HepG2 (cell line): ENCODE results near the gene WNK1. TPM values are rescaled to one million over a fixed set of nuclear protein-coding genes. Genes with fewer than 3 reads are reported as not detected.

ENCODE experiments used
- ATAC-seq: fragments of 200-7000 bp; cut with Tn5 transposase; 3 replicates; pipeline ENCODE4 v1.9.1; 2020; ENCODE audit warnings: mild to moderate bottlenecking, moderate library complexity
- BruUV-seq: library from RNA; stranded (reverse); fragments of 400-500 nt; replicated peaks from 2 replicates; lab custom pipeline; 2021; lab: Mats Ljungman, UMichigan
- CTCF ChIA-PET: fragments of 300-600 bp; formaldehyde crosslinking; extraction: SDS; loops from one replicate; lab custom pipeline; 2021; ENCODE audit warnings: low total read pairs, inconsistent platforms, low intra/inter-chr PET ratio; lab: Yijun Ruan, JAX
- POLR2A ChIA-PET: fragments of 350-600 bp; sonication (Branson Sonifier 250); formaldehyde crosslinking; loops from one replicate; lab custom pipeline; 2020; ENCODE audit warnings: antibody characterized with exemption, inconsistent platforms; lab: Yijun Ruan, JAX
- DNase-seq: peaks from one replicate; pipeline ENCODE4 v3.0.0-alpha.2; 2015; ENCODE audit warnings: low spot score
- FAIRE-seq: peaks from 3 replicates; lab custom pipeline; 2011; peaks lifted over from hg19 to GRCh38; lab: Jason Lieb, UNC
- H2AFZ ChIP-seq: one replicate; pipeline ENCODE4 v1.6.1; 2011; ENCODE audit warnings: low read length, inconsistent platforms
- H3K27ac ChIP-seq: fragments of 300-600 bp; 3 replicates; pipeline ENCODE4 v1.8.0; 2011; ENCODE audit warnings: mixed run types, mild to moderate bottlenecking, mixed read lengths, low read length, inconsistent platforms; ENCODE audit not compliant: insufficient read depth; ENCODE audit errors: extremely low read length
- H3K27me3 ChIP-seq, 2 experiments: fragments of 200-600 bp in 1 of 2; 2 replicates in 1 of 2; 3 replicates in 1 of 2; pipeline versions ENCODE4 v1.6.0 to v1.8.0; 2011; ENCODE audit warnings: low read length in 2 of 2, mild to moderate bottlenecking in 2 of 2, moderate library complexity in 2 of 2, inconsistent platforms in 1 of 2; ENCODE audit not compliant: insufficient read depth in 2 of 2, control insufficient read depth in 1 of 2
- H3K36me3 ChIP-seq, 2 experiments: fragments of 200-600 bp in 1 of 2; replicated peaks in 1 of 2; 2 replicates in 1 of 2; 3 replicates in 1 of 2; pipeline versions ENCODE4 v1.5.1 to v1.8.0; 2011; ENCODE audit warnings: low read length in 2 of 2, inconsistent platforms in 1 of 2; ENCODE audit not compliant: insufficient read depth in 2 of 2, control insufficient read depth in 1 of 2
- H3K4me1 ChIP-seq: 2 replicates; pipeline ENCODE4 v1.5.1; 2012; ENCODE audit warnings: low read length, inconsistent platforms; ENCODE audit not compliant: insufficient read depth
- H3K4me2 ChIP-seq: 2 replicates; pipeline ENCODE4 v1.6.0; 2011; ENCODE audit warnings: low read depth, low read length, inconsistent platforms
- H3K4me3 ChIP-seq, 3 experiments: fragments of 200-600 bp in 1 of 3; sonication (generic), shearing (Covaris generic) in 1 of 3; replicated peaks in 1 of 3; 2 replicates each; pipeline ENCODE4 v1.5.1; 2011 to 2016; ENCODE audit warnings: low read length in 3 of 3, inconsistent platforms in 2 of 3, low read depth in 2 of 3, mild to moderate bottlenecking in 2 of 3, control low read depth in 1 of 3, mixed read lengths in 1 of 3; ENCODE audit not compliant: insufficient read depth in 1 of 3
- H3K79me2 ChIP-seq: one replicate; pipeline ENCODE4 v1.6.1; 2011; ENCODE audit warnings: low read length, inconsistent platforms; ENCODE audit not compliant: insufficient read depth
- H3K9ac ChIP-seq: 2 replicates; pipeline ENCODE4 v1.6.0; 2011; ENCODE audit warnings: mild to moderate bottlenecking, low read depth, low read length, inconsistent platforms; ENCODE audit not compliant: insufficient read depth
- H3K9me3 ChIP-seq: 2 replicates; pipeline ENCODE4 v1.5.1; 2012; ENCODE audit warnings: mild to moderate bottlenecking, low read length
- H4K20me1 ChIP-seq: 2 replicates; pipeline ENCODE4 v1.6.0; 2011; ENCODE audit warnings: inconsistent platforms, mild to moderate bottlenecking, low read length, moderate library complexity; ENCODE audit not compliant: insufficient read depth
- AFF4 ChIP-seq: sonication (generic); formaldehyde crosslinking; IDR thresholded peaks from 2 replicates; pipeline ENCODE4 v1.4.0; 2020; ENCODE audit warnings: missing genetic modification reagents
- FOSL2 ChIP-seq: sonication (generic); formaldehyde crosslinking; IDR thresholded peaks from 2 replicates; pipeline ENCODE4 v1.4.0; 2020; ENCODE audit warnings: missing genetic modification reagents
- MBD4 ChIP-seq: IDR thresholded peaks from 2 replicates; pipeline ENCODE4 v1.6.1; 2012; ENCODE audit warnings: low read length, inconsistent platforms, borderline replicate concordance
- MXD1 ChIP-seq: sonication (generic); formaldehyde crosslinking; IDR thresholded peaks from 2 replicates; pipeline ENCODE4 v1.4.0; 2020; ENCODE audit warnings: mild to moderate bottlenecking, missing genetic modification reagents
- POLR2AphosphoS5 ChIP-seq: IDR thresholded peaks from 2 replicates; pipeline ENCODE4 v1.6.1; 2012; ENCODE audit warnings: low read depth, low read length
- SAP130 ChIP-seq: IDR thresholded peaks from 2 replicates; pipeline ENCODE4 v1.6.1; 2016; ENCODE audit warnings: low read depth
- SIN3B ChIP-seq: fragments of 150-350 bp; IDR thresholded peaks from 2 replicates; pipeline ENCODE4 v1.6.1; 2014; ENCODE audit warnings: low read length
- SMAD1 ChIP-seq: sonication (generic); formaldehyde crosslinking; IDR thresholded peaks from 2 replicates; pipeline ENCODE4 v1.4.0; 2020; ENCODE audit warnings: missing genetic modification reagents, low read depth, mild to moderate bottlenecking, borderline replicate concordance
- SOX13 ChIP-seq, 3 experiments: fragments of 450-650 bp in 1 of 3; sonication (generic) in 1 of 3; formaldehyde crosslinking in 1 of 3; IDR thresholded peaks in 2 of 3; conservative IDR thresholded peaks in 1 of 3; 2 replicates each; pipeline versions ENCODE4 v1.5.0 to v1.6.1; 2016 to 2020; ENCODE audit warnings: antibody characterized with exemption in 1 of 3, mild to moderate bottlenecking in 1 of 3, missing compliant biosample characterization in 1 of 3, missing genetic modification reagents in 1 of 3, moderate library complexity in 1 of 3
- ZKSCAN8 ChIP-seq: IDR thresholded peaks from 2 replicates; pipeline ENCODE4 v1.6.1; 2016; ENCODE audit warnings: borderline replicate concordance, missing genetic modification reagents, missing compliant biosample characterization
- ZNF17 ChIP-seq: sonication (generic); formaldehyde crosslinking; IDR thresholded peaks from 2 replicates; pipeline ENCODE4 v1.5.0; 2020; ENCODE audit warnings: mild to moderate bottlenecking, missing genetic modification reagents
- ZNF224 ChIP-seq: sonication (generic); formaldehyde crosslinking; IDR thresholded peaks from 2 replicates; pipeline ENCODE4 v1.5.0; 2020; ENCODE audit warnings: mild to moderate bottlenecking, missing genetic modification reagents
- ZNF256 ChIP-seq: sonication (generic); formaldehyde crosslinking; conservative IDR thresholded peaks from 2 replicates; pipeline ENCODE4 v1.4.0; 2020; ENCODE audit warnings: missing genetic modification reagents
- ZNF510 ChIP-seq: sonication (generic); formaldehyde crosslinking; IDR thresholded peaks from 2 replicates; pipeline ENCODE4 v1.4.0; 2020; ENCODE audit warnings: low read depth, mild to moderate bottlenecking, missing genetic modification reagents
- ZNF605 ChIP-seq: sonication (generic); formaldehyde crosslinking; IDR thresholded peaks from 2 replicates; pipeline ENCODE4 v1.8.0; 2022; ENCODE audit warnings: mild to moderate bottlenecking, missing genetic modification reagents
- ZNF766 ChIP-seq: sonication (generic); formaldehyde crosslinking; IDR thresholded peaks from 2 replicates; pipeline ENCODE4 v1.5.0; 2020; ENCODE audit warnings: missing genetic modification reagents, borderline replicate concordance
- WGBS: methylation state at CpG from one replicate; pipeline ENCODE4 v1.1.6; 2017; ENCODE audit warnings: low lambda C conversion rate; 5-methylcytosine and 5-hydroxymethylcytosine counted together
- in situ Hi-C: cut with HindIII; loops from 2 replicates; pipeline ENCODE4 v1.10.0; 2017; ENCODE audit warnings: low pct_unique_long_range_greater_than_20kb; ENCODE audit not compliant: extremely low pct_ligation_motif_present
- intact Hi-C: fragments of 100-400 bp; cut with micrococcal nuclease; formaldehyde crosslinking; loops from one replicate; pipeline ENCODE4 v1.10.0; 2022; ENCODE audit not compliant: unreplicated experiment
- polyA plus RNA-seq, 8 experiments: library from polyadenylated mRNA; depleted of rRNA in 3 of 8; stranded (reverse) in 7 of 8; unstranded in 1 of 8; fragments of >200 nt; fragmentation: Illumina TruSeq in 4 of 8; extraction: Trizol in 4 of 8; gene quantifications; 2 replicates each; pipeline versions ENCODE4 v1.2.1 to v1.2.3, GENCODE V29; 2011 to 2016; ENCODE audit warnings: low read depth in 4 of 8, missing spikeins in 1 of 8, mixed read lengths in 1 of 8; ENCODE audit not compliant: insufficient read depth in 1 of 8
- total RNA-seq, 5 experiments: library from RNA; depleted of rRNA; stranded (reverse); fragments of >200 nt; fragmentation: Illumina TruSeq; extraction: Trizol; gene quantifications; 2 replicates each; pipeline ENCODE4 v1.2.3, GENCODE V29; 2016; ENCODE audit warnings: low read depth in 1 of 5
- TF ChIP-seq, protein P1 (sequence below): sonication (generic); formaldehyde crosslinking; IDR thresholded peaks from 2 replicates; pipeline ENCODE4 v1.9.0; 2021; ENCODE audit warnings: missing genetic modification reagents, borderline replicate concordance

WNK1 gene
- total and polyA plus RNA-seq, 2 of the 13 experiments (the other 11 are each of a cell fraction or from before 2014, with no cell fraction given) = 31.1 to 54.8 TPM

- TF ChIP-seq ZNF17 (CRISPR knock-in tag) (no peak), SMAD1 (CRISPR knock-in tag) (no peak), MBD4 (no peak), AFF4 (no peak), ZNF766 (CRISPR knock-in tag) (no peak), SIN3B (no peak), ZKSCAN8 (CRISPR knock-in tag) (no peak), MXD1 (CRISPR knock-in tag) (no peak), ZNF510 (CRISPR knock-in tag) (no peak), ZNF224 (CRISPR knock-in tag) (no peak), SOX13 (IDR thresholded peaks at IDR 0.05) (no peak), SOX13 (CRISPR knock-in tag; conservative IDR thresholded peaks at IDR 0.05 in 1 of 2, IDR thresholded peaks at IDR 0.05 in 1 of 2) (no peak), POLR2AphosphoS5 (no peak), SAP130 (CRISPR knock-in tag) (no peak), ZNF256 (no peak), ZNF605 (no peak), FOSL2 (CRISPR knock-in tag) (no peak)
- TF ChIP-seq, protein P1, sequence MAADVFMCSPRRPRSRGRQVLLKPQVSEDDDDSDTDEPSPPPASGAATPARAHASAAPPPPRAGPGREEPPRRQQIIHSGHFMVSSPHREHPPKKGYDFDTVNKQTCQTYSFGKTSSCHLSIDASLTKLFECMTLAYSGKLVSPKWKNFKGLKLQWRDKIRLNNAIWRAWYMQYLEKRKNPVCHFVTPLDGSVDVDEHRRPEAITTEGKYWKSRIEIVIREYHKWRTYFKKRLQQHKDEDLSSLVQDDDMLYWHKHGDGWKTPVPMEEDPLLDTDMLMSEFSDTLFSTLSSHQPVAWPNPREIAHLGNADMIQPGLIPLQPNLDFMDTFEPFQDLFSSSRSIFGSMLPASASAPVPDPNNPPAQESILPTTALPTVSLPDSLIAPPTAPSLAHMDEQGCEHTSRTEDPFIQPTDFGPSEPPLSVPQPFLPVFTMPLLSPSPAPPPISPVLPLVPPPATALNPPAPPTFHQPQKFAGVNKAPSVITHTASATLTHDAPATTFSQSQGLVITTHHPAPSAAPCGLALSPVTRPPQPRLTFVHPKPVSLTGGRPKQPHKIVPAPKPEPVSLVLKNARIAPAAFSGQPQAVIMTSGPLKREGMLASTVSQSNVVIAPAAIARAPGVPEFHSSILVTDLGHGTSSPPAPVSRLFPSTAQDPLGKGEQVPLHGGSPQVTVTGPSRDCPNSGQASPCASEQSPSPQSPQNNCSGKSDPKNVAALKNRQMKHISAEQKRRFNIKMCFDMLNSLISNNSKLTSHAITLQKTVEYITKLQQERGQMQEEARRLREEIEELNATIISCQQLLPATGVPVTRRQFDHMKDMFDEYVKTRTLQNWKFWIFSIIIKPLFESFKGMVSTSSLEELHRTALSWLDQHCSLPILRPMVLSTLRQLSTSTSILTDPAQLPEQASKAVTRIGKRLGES (CRISPR knock-in tag) = no peak
- in situ Hi-C loops = no loop called here
- H3K79me2 ChIP-seq = peaks cover 95% of the 10 kb centered on the region
- no peak overlapping the region for H3K4me2 ChIP-seq
- ATAC-seq (no peak), FAIRE-seq (no peak), DNase-seq (no peak)
- H2AFZ ChIP-seq = no peak overlapping the region
- H3K27ac ChIP-seq = no peak overlapping the region
- H3K36me3 ChIP-seq = peaks cover 2 to 3% of the 10 kb centered on the region in 2 experiments; a peak in 1 of 5 replicates
- H3K9me3 ChIP-seq = no peaks in the 10 kb centered on the region
- 98% methylated on average over 2 of the region's 2 CpGs for WGBS
- peaks cover 26% of the 10 kb centered on the region for H3K4me1 ChIP-seq
- BruUV-seq = no TSS peak
- H3K4me3 ChIP-seq = no peak overlapping the region
- POLR2A ChIA-PET = no interaction called here
- H4K20me1 ChIP-seq = peaks cover 27% of the 10 kb centered on the region
- intact Hi-C loops = no loop called here
- CTCF ChIA-PET = no interaction called here
- H3K9ac ChIP-seq = no peak overlapping the region
- no peaks in the 10 kb centered on the region for H3K27me3 ChIP-seq
Measured at GRCh38 chr12:785706-786105, 33.3 kb downstream of the WNK1 start.
